Peyer's patch (tissue), 4 donors: ENCODE data around the gene ATXN2.

Experiments
- CTCF ChIP-seq, 6 experiments: fragments of 450-650 bp in 4 of 6; fragments of 200-600 bp in 2 of 6; sonication (generic) in 1 of 6; IDR thresholded peaks; one replicate each; pipeline ENCODE4 v1.5.1; 2017 to 2019; ENCODE audit warnings: antibody characterized with exemption in 6 of 6, mild to moderate bottlenecking in 3 of 6, moderate library complexity in 1 of 6
- POLR2A ChIP-seq, 2 donors: fragments of 450-650 bp; IDR thresholded peaks; one replicate each; pipeline ENCODE4 v1.5.1; 2017; ENCODE audit warnings: antibody characterized with exemption in 2 of 2, mild to moderate bottlenecking in 2 of 2, moderate library complexity in 2 of 2

- TF ChIP-seq CTCF (IDR thresholded peaks at IDR 0.05) (no peak), POLR2A (IDR thresholded peaks at IDR 0.05) (no peak)
These were observed 162.8 kb downstream of the ATXN2 start for GRCh38 chr12:111436266-111436665.
